ENCODE data around the gene UBA52. TPM values are rescaled to one million over a fixed set of nuclear protein-coding genes. Genes with fewer than 3 reads are reported as not detected.
A peak's percentile ranks its signal among the peaks of the same experiment; 100 is the strongest.

UBA52 gene
- total and polyA plus RNA-seq, 2 of the 8 experiments (the other 6 are each of a cell fraction or from before 2014, with no cell fraction given), result 1,340 to 5,409 TPM

DNA sequence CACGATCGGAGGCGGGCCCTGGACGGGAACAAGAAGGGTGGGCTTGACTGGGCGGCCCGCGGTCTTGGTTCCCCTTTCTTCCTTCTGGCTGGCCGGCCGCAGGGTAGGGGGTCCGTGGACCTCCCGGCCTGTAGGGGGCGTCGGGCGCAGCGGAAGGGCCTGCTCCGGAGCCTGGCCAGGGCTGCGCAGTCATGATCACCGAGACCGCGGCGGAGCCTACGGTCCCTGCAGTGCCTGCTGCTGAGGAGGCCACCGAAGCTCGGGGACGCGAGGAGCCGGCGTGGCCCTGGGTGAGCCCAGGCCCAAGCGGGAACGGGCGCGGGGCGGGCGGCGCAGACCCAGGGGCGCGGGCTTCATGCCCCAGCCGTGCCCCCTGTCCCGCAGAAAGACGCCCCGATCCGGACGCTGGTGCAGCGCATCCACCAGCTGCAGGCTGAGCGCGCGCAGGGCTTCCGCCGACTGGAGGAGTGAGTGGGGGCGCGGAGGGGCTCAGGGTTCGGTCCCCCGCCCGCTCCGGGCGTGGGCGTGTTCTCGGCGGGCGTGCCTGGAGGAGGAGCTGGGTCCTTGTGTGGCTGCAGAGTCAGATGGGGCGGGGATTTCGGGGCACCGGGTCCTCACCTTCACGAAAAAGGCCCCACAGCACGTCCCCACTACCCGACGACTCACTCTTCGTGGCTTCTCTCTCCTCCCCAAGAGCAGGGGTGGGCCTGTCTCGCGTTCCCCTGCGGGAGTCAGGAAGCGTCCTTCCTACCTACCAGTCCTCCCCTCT lies 17.1 kb downstream of the UBA52 start, which contains the start of gene REX1BD:
TSS of gene REX1BD (plus strand) at position 188 of the 769 bp plus-strand sequence. CDS start at position 192, 4 bp downstream.
- Histone ChIP-seq H3K4me2 (ENCODE audit: insufficient read depth in 1 of 2, low read depth in 2 of 2, low read length in 2 of 2) (peak within 1 kb of the TSS; percentile 75 to 95), H3K36me3 (ENCODE audit: control insufficient read depth in 2 of 4, insufficient read depth in 4 of 4, low read length in 3 of 4) (no peaks in the 10 kb centered on the region), H3K23ac (ENCODE audit: insufficient read length) (no peak within 1 kb of the TSS), H4K91ac (replicated peaks; ENCODE audit: insufficient read length, low read length) (peak within 1 kb of the TSS; percentile 91), H2BK15ac (ENCODE audit: low read length) (peak within 1 kb of the TSS; percentile 89), H4K5ac (ENCODE audit: insufficient read length, low read depth, low read length) (peak within 1 kb of the TSS; percentile 65), H3K14ac (ENCODE audit: insufficient read length) (no peak within 1 kb of the TSS), H3K79me2 (ENCODE audit: control insufficient read depth in 1 of 2, insufficient read depth in 2 of 2, low read length in 2 of 2) (no peaks in the 10 kb centered on the region), H2BK20ac (ENCODE audit: low read length) (no peak within 1 kb of the TSS; the same call in 1 of the 2 replicates), H3K4me3 (ENCODE audit: extremely low read depth in 1 of 4, insufficient read depth in 2 of 4, low read depth in 3 of 4, low read length in 4 of 4) (peak within 1 kb of the TSS; percentile 78 to 91 (median 84)), H2AK5ac (ENCODE audit: low read depth, low read length) (no peak within 1 kb of the TSS), H2AFZ (ENCODE audit: low read length) (peak within 1 kb of the TSS; percentile 91; the same call in 1 of the 2 replicates), H3K9ac (replicated peaks in 1 of 4; ENCODE audit: extremely low read depth in 1 of 4, low read depth in 3 of 4, low read length in 3 of 4) (peak within 1 kb of the TSS; percentile 71 to 89 (median 87)), H3K23me2 (ENCODE audit: low read depth, low read length) (peaks cover 11% of the 10 kb centered on the region), H3K18ac (ENCODE audit: extremely low read depth, low read length) (peak within 1 kb of the TSS; percentile 97), H3K27ac (ENCODE audit: low read depth, low read length) (peak within 1 kb of the TSS; percentile 94), H2BK12ac (ENCODE audit: low read depth, low read length) (0 out of 2 replicates have a peak within 1 kb of the TSS, but pooled peaks have one; percentile 60), H4K20me1 (replicated peaks in 1 of 2; ENCODE audit: control insufficient read depth in 1 of 2, insufficient read depth in 2 of 2, low read length in 2 of 2) (peaks cover 0 to 3% of the 10 kb centered on the region in 2 experiments), H3K9me3 (ENCODE audit: insufficient read depth in 2 of 2, low read depth in 1 of 2, low read length in 1 of 2) (no peaks in the 10 kb centered on the region), H3K4me1 (replicated peaks in 1 of 4; ENCODE audit: control insufficient read depth in 3 of 4, insufficient read depth in 4 of 4, low read length in 3 of 4) (peaks cover 2 to 18% (median 12%) of the 10 kb centered on the region in 4 experiments), H3K79me1 (ENCODE audit: low read depth, low read length) (no peaks in the 10 kb centered on the region), H3K4ac (replicated peaks; ENCODE audit: insufficient read length, low read depth, low read length) (peak within 1 kb of the TSS; percentile 40), H3K56ac (replicated peaks; ENCODE audit: insufficient read length, low read depth, low read length) (peak within 1 kb of the TSS; percentile 84), H2BK120ac (replicated peaks; ENCODE audit: low read depth, low read length) (no peak within 1 kb of the TSS), H3K27me3 (replicated peaks in 1 of 4; ENCODE audit: control insufficient read depth in 3 of 4, extremely low read depth in 1 of 4, insufficient read depth in 3 of 4, low read length in 3 of 4) (no peaks in the 10 kb centered on the region; a peak in 1 of 7 replicates), H2BK5ac (ENCODE audit: low read depth, low read length) (peak within 1 kb of the TSS; percentile 86; the same call in 1 of the 2 replicates), H4K8ac (ENCODE audit: extremely low read depth, insufficient read depth, low read length) (peak within 1 kb of the TSS; percentile 86)
- FAIRE-seq (no peak), DNase-seq (ENCODE audit: low read depth in 1 of 2, low spot score in 2 of 2) (peak in 1 of 2 experiments; percentile 93)
- WGBS, 2 experiments (ENCODE audit: extremely low coverage in 1 of 2, insufficient coverage in 1 of 2, insufficient read length in 1 of 2, insufficient replicate concordance in 2 of 2, low coverage in 1 of 2, low lambda C conversion rate in 2 of 2, missing lambda C conversion rate in 1 of 2), result 1% methylated on average over 67 of the region's 72 CpGs; no CpG with 5 or more reads in 1 of the 2 experiments
- POLR2A ChIA-PET (ENCODE audit: partially characterized antibody), result interaction anchor here (0.5 to 10.3 kb wide), 34 partner anchors 7 to 1080 kb away, joined by 3 to 112 read pairs (median 4); partner anchors contain the start of genes CRLF1, FKBP8, ISYNA1 and KXD1
- CTCF ChIA-PET (ENCODE audit: partially characterized antibody), result interaction anchor here (0.6 to 12.5 kb wide), 40 partner anchors 9 to 199 kb away, joined by 3 to 139 read pairs (median 3); partner anchors contain the start of genes FKBP8 and UBA52
- TF ChIP-seq NRF1 (IDR thresholded peaks at IDR 0.05; ENCODE audit: low read depth, low read length) (peak; percentile 23), JUN (IDR thresholded peaks at IDR 0.05; ENCODE audit: low read depth, low read length) (no peak), TBP (IDR thresholded peaks at IDR 0.05; ENCODE audit: low read depth, low read length) (peak; percentile 59; the same call in 1 of the 2 replicates), CHD2 (IDR thresholded peaks at IDR 0.05; ENCODE audit: low read length) (0 out of 2 replicates have a peak, but pooled peaks have one; percentile 33), GABPA (IDR thresholded peaks at IDR 0.05; ENCODE audit: borderline replicate concordance, insufficient read depth, low read length) (peak; percentile 80; the same call in 1 of the 2 replicates), SAP30 (IDR thresholded peaks at IDR 0.05; ENCODE audit: insufficient read depth, insufficient replicate concordance, low read length) (no peak), HDAC2 (IDR thresholded peaks at IDR 0.05; ENCODE audit: borderline replicate concordance in 1 of 2, low read depth in 2 of 2, low read length in 2 of 2) (0 out of 4 replicates have a peak, but pooled peaks of 1 of the 2 experiments have one; percentile 22), ZNF274 (IDR thresholded peaks at IDR 0.05; ENCODE audit: borderline replicate concordance, extremely low read depth, low read length) (no peak)
- TF ChIP-seq, protein P1, sequence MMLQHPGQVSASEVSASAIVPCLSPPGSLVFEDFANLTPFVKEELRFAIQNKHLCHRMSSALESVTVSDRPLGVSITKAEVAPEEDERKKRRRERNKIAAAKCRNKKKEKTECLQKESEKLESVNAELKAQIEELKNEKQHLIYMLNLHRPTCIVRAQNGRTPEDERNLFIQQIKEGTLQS (IDR thresholded peaks at IDR 0.05; ENCODE audit: insufficient read depth, low read depth, low read length), result no peak
